Fibroblast of upper back skin (primary cell): ENCODE measurements around the gene GZMM.

ENCODE experiments used
- DNase-seq: peaks from one replicate; pipeline ENCODE4 v3.0.0-alpha.2; 2013

The GZMM gene

GRCh38 chr19:512547-513365 lies 31.1 kb upstream of the GZMM start:
- DNase-seq: no peak

DNA sequence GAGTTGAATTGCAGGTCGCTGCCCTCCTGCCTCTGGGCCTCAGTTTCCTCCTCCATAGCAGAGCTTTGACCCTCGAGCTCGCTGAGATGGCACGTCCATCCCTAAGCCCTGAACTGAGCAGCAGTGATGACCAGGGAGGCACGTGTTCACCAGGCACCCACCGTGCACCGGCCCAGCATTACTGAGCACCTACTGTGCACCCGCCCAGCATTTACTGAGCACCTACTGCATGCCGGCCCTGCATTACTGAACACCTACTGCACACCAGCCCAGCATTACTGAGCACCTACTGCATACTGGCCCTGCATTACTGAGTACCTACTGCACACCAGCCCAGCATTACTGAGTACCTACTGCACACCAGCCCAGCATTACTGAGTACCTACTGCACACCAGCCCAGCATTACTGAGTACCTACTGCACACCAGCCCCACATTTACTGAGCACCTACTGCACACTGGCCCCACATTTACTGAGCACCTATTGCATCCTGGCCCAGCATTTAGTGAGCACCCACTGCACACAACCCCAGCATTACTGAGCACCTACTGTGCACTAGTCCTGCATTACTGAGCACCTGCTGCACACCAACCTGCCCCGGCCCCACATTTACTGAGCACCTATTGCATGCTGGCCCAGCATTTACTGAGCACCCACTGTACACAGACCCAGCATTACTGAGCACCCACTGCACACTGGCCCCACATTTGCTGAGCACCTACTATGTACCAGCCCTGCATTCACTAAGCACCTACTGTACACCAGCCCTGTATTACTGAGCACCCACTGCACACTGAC lies 30.3 kb upstream of the GZMM start:
- no peak for DNase-seq

- DNase-seq: no peak
Observed at GRCh38 chr19:514166-514663, 29.6 kb upstream of the GZMM start.

- peak; percentile 96 for DNase-seq
Observed at GRCh38 chr19:517721-518597, 25.9 kb upstream of the GZMM start.

GRCh38 chr19:518598-519231 lies 25.1 kb upstream of the GZMM start:
- DNase-seq: no peak

DNA sequence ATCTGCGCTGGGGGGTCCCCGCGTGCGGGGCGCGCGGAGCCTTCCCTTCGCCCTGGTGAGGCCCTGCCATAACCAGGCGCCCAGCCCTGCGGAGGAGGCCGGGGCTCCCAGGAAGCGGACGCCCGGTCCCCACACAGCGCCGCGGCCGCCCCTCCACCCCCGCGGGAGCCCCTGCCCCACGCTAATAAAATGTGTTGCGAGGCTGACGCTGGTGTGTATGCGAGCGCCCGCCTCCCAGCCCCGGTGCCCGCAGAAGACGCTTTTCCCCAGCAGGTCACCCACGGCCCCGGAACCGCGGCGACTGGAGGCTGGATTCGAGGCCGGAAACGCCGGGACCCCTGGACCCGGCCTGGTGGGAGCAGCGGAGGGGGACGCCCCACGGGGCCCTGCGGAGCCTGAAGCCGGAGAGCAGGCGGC lies 24.4 kb upstream of the GZMM start:
- DNase-seq: no peak

GRCh38 chr19:522726-523125 lies 21.1 kb upstream of the GZMM start:
- no peak for DNase-seq

- peak; percentile 32 for DNase-seq
Observed at GRCh38 chr19:524062-524674, 19.7 kb upstream of the GZMM start.

GRCh38 chr19:525029-525428 lies 18.8 kb upstream of the GZMM start:
- no peak for DNase-seq

DNA sequence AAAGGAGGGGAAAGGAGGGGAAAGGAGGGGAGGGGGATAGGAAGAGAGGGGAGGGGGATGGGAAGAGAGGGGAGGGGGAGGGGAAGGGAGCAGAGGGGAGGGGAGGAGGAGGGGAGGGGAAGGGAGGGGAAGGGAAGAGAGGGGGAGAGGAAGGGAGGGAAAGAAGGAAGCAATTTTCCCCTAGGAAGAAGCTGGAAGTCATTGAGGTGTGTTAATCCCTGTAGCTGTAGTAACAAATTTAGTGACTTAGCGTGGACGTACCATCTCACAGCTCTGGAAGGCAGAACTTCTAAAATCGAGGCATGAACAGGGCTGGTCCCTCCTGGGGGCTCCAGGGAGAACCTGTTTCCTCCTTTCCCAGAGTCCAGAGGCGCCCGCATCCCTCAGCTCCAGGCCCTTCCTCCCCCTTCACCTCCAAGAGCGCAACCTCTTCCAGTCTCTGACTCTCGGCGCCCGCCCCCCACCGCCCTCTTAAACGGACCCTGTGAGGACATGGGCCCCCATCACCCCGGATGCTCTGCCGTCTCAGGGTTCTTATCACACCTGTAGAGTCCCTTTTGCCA lies 17.9 kb upstream of the GZMM start:
- DNase-seq: no peak

GRCh38 chr19:530134-531008 lies 13.5 kb upstream of the GZMM start:
- no peak for DNase-seq

DNA sequence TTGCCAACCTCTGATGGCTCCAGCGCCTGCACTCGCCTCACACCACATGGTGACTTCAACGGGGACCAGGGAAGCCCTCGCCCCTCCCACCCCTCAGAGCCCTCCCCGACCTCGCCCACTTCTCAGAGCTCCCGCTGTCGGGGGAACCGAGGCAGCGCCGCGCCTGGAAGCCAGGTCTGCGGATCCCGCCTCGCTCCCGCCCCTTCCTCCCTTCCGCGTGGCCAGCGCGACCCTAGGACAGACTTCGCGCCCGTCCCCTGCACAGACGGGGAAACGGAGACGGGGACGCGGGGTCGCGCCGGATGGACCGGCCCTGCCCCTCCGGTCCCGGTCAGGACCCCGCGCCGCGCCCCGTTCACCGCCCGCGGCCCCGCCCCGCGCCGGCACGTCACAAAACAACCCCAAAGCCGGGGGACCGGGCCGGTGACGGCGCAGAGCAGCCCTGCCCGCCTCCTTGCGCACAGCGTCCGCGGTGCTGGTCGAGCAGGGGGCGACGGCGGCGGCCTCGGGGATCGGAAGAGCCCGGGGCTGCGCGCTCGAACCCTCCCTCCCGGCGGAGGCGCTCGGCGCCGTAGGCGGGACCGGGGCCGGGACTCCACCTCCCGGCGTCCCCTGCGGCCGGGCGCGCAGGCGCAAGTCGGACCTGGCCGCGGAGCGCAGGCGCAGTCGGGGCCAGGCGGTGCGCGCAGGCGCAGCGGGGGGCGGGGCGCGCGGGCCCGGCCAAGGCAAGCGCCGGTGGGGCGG lies 12.7 kb upstream of the GZMM start:
- peak; percentile 81 for DNase-seq

DNA sequence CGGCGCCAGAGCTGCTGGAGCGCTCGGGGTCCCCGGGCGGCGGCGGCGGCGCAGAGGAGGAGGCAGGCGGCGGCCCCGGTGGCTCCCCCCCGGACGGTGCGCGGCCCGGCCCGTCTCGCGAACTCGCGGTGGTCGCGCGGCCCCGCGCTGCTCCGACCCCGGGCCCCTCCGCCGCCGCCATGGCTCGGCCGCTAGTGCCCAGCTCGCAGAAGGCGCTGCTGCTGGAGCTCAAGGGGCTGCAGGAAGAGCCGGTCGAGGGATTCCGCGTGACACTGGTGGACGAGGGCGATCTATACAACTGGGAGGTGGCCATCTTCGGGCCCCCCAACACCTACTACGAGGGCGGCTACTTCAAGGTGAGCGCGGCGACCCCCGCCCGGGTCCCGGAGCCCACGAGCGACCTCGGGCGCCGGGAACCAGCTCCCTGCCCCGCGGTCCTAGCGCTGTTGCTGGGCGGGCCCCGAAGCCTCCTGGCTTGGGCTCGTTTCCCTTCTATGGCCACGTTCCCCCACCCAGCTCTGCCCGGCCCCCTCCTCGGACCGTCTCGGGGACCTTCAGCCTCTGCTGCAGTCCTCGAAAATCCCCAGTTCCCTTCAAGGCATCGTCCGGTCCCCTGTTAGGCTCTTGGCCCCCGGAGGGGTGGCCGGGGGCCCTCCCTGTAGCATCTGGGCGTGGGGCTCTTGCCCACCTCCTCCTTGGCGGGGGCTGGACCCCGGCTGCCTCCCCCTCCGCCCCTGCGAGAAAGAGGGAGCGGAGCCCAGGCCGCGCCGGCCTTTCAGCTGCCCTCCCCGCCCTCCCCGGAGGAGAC lies 11.9 kb upstream of the GZMM start, which contains the start of gene CDC34:
Gene CDC34 (plus strand): TSS at position 8 of the 808 bp plus-strand sequence. CDS start 172 bp downstream, at position 180.
- no peak for DNase-seq

DNA sequence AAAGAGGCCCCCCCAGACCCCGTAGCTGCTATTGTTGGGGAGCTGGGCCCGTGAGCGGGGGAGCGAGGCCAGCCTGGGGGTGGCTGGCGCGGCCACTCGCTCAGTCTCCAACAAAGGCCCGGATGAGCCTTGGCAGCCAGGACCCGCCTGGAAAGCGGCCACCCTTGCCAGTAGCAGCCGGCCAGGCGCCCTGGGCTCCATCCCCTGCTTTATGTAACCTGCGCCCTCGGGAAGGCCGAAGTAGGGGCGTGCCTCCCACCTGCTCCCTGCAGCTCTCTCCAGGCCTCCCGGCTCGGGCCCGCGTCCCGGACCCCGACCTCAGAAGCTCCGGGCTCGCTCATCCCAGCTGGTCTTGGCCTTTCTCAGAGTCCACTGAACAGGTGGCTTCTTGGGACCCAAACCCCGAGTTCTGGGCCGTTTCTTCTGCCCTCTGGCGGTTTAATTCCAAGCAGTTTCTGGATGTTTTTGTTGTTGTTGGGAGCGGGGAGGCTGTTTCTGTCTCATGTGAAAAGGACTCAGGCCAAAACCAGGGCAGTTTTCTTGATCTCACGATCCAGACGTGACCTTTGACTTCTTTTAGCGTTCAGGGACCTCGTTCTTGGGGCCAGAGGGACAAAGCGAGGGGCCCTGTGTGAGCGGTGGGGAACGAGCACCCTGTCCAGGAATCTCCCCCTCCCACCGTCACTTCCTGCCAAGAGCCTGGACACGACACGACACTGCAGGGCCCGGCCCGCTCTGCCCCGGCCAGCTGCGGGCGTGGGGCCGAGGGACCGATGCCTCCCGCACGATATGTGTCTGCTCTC lies 11.1 kb upstream of the GZMM start:
- DNase-seq: peak; percentile 56

DNA sequence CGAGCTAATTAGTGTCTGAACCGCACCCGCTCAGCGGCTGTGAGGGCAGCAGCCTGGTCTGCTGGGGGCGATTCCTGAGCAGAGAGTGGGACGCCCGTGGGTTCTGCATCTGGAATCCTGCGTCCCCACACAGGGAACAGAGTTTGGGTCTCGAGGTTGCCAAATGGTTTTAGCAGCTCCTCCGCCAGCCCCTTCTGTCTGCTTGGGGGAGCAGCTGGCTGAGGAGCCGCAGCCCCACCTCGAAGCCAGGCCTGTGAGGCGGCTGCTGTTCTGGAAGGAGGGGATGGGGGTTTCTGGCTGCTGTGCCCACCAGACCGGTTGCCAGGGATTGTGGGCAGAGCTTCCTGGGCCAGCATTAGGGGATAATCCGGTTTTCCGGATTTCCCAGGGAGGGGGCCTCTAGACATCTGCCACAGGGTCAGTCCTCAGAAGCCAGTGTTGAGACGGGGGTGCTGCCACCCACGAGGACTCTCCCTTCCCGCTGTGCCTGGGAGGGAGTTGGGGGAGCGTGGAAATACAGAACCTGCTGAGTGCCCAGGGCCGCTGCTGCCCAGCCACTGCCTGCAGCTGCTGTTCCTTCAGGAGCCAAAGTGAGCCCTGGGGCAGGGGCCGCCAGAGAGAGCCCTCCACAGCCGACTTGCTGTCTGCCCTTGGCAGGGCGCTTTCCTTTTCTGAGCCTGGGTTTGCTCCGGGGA lies 10.3 kb upstream of the GZMM start:
- no peak for DNase-seq

- DNase-seq: no peak
Observed at GRCh38 chr19:534088-534487, 9.8 kb upstream of the GZMM start.
